H9 (cell line): ENCODE results near the gene OBP2B. TPM values are rescaled to one million over a fixed set of nuclear protein-coding genes. Genes with fewer than 3 reads are reported as not detected.

Source experiments
- DNase-seq: peaks from one replicate; pipeline ENCODE4 v3.0.0-alpha.2; 2017
- H2AFZ ChIP-seq: one replicate; pipeline ENCODE4 v1.6.1; 2013; ENCODE audit warnings: mild to moderate bottlenecking, low read length, control low read depth, moderate library complexity
- H2AK5ac ChIP-seq: 2 replicates; pipeline ENCODE4 v1.6.1; 2013; ENCODE audit warnings: low read length, control low read depth, mixed read lengths; ENCODE audit not compliant: insufficient read length
- H2BK120ac ChIP-seq: one replicate; pipeline ENCODE4 v1.6.1; 2013; ENCODE audit warnings: low read depth, mild to moderate bottlenecking, low read length, control low read depth, inconsistent platforms; ENCODE audit not compliant: poor library complexity, severe bottlenecking
- H2BK12ac ChIP-seq: 2 replicates; pipeline ENCODE4 v1.6.1; 2013; ENCODE audit warnings: low read length, control low read depth, mixed read lengths, low read depth; ENCODE audit not compliant: insufficient read length
- H2BK15ac ChIP-seq: 2 replicates; pipeline ENCODE4 v1.6.1; 2013; ENCODE audit warnings: low read depth, low read length, control low read depth
- H2BK20ac ChIP-seq: one replicate; pipeline ENCODE4 v1.6.1; 2013; ENCODE audit warnings: low read depth, mild to moderate bottlenecking, low read length, control low read depth, inconsistent platforms; ENCODE audit not compliant: poor library complexity, severe bottlenecking
- H2BK5ac ChIP-seq: 2 replicates; pipeline ENCODE4 v1.6.1; 2013; ENCODE audit warnings: low read length, control low read depth, mixed read lengths; ENCODE audit not compliant: insufficient read length
- H3K14ac ChIP-seq: 2 replicates; pipeline ENCODE4 v1.6.1; 2013; ENCODE audit warnings: low read length, control low read depth; ENCODE audit not compliant: insufficient read depth
- H3K18ac ChIP-seq: 2 replicates; pipeline ENCODE4 v1.6.1; 2013; ENCODE audit warnings: low read depth, mild to moderate bottlenecking, mixed read lengths, low read length, control low read depth; ENCODE audit not compliant: insufficient read length
- H3K23ac ChIP-seq: 2 replicates; pipeline ENCODE4 v1.6.1; 2013; ENCODE audit warnings: low read length, control low read depth, mixed read lengths, low read depth; ENCODE audit not compliant: insufficient read length
- H3K23me2 ChIP-seq: 2 replicates; pipeline ENCODE4 v1.6.1; 2013; ENCODE audit warnings: low read depth, mild to moderate bottlenecking, mixed read lengths, low read length, control low read depth; ENCODE audit not compliant: insufficient read length, poor library complexity, severe bottlenecking
- H3K27ac ChIP-seq: 2 replicates; pipeline ENCODE4 v1.5.1; 2013; ENCODE audit warnings: low read length, control low read depth, mixed read lengths, low read depth; ENCODE audit not compliant: insufficient read length
- H3K27me3 ChIP-seq: 2 replicates; pipeline ENCODE4 v1.6.1; 2013; ENCODE audit warnings: low read length, control low read depth, inconsistent platforms; ENCODE audit not compliant: insufficient read depth
- H3K4ac ChIP-seq: 2 replicates; pipeline ENCODE4 v1.6.1; 2013; ENCODE audit warnings: low read depth, mild to moderate bottlenecking, control low read depth, inconsistent platforms, low read length, moderate library complexity
- H3K4me1 ChIP-seq: 2 replicates; pipeline ENCODE4 v1.6.1; 2013; ENCODE audit warnings: low read length, control low read depth, inconsistent platforms; ENCODE audit not compliant: insufficient read depth
- H3K4me2 ChIP-seq: 2 replicates; pipeline ENCODE4 v1.6.1; 2013; ENCODE audit warnings: low read length, control low read depth, mixed read lengths; ENCODE audit not compliant: insufficient read length, insufficient read depth
- H3K56ac ChIP-seq: 2 replicates; pipeline ENCODE4 v1.6.1; 2013; ENCODE audit warnings: low read depth, mild to moderate bottlenecking, mixed read lengths, low read length, control low read depth; ENCODE audit not compliant: insufficient read length
- H3K79me1 ChIP-seq: 2 replicates; pipeline ENCODE4 v1.6.1; 2013; ENCODE audit warnings: low read depth, mild to moderate bottlenecking, moderate library complexity, low read length, control low read depth, inconsistent platforms; ENCODE audit not compliant: insufficient read depth, poor library complexity, severe bottlenecking
- H3K79me2 ChIP-seq: 2 replicates; pipeline ENCODE4 v1.6.1; 2013; ENCODE audit warnings: low read length, control low read depth, inconsistent platforms; ENCODE audit not compliant: insufficient read depth
- H3K9ac ChIP-seq: 2 replicates; pipeline ENCODE4 v1.6.1; 2013; ENCODE audit warnings: low read length, control low read depth, mixed read lengths; ENCODE audit not compliant: insufficient read length; ENCODE audit errors: extremely low read depth
- H3K9me3 ChIP-seq: one replicate; pipeline ENCODE4 v1.6.1; 2013; ENCODE audit warnings: low read depth, low read length, inconsistent platforms; ENCODE audit not compliant: control insufficient read depth
- H3T11ph ChIP-seq: one replicate; pipeline ENCODE4 v1.6.1; 2013; ENCODE audit warnings: mild to moderate bottlenecking, low read length, control low read depth, inconsistent platforms
- H4K20me1 ChIP-seq: one replicate; pipeline ENCODE4 v1.6.1; 2013; ENCODE audit not compliant: control insufficient read depth, insufficient read length, insufficient read depth
- H4K5ac ChIP-seq: 2 replicates; pipeline ENCODE4 v1.6.1; 2013; ENCODE audit warnings: low read depth, mild to moderate bottlenecking, mixed read lengths, low read length, control low read depth; ENCODE audit not compliant: insufficient read length
- H4K8ac ChIP-seq: replicated peaks from 2 replicates; pipeline ENCODE4 v1.6.1; 2013; ENCODE audit warnings: low read length, control low read depth, mixed read lengths, low read depth; ENCODE audit not compliant: insufficient read length
- H4K91ac ChIP-seq: 2 replicates; pipeline ENCODE4 v1.6.1; 2013; ENCODE audit warnings: low read depth, mild to moderate bottlenecking, moderate library complexity, mixed read lengths, low read length, control low read depth; ENCODE audit not compliant: insufficient read length
- H3K27ac Mint-ChIP-seq, 3 experiments: 2 replicates in 2 of 3; 3 replicates in 1 of 3; pipeline ENCODE4 v1.8.0; 2020 to 2021; ENCODE audit warnings: mixed read lengths in 3 of 3, mild to moderate bottlenecking in 1 of 3, moderate library complexity in 1 of 3
- H3K27me3 Mint-ChIP-seq: 2 replicates; pipeline ENCODE4 v1.8.0; 2021; ENCODE audit warnings: low read depth, mild to moderate bottlenecking, moderate library complexity, mixed read lengths
- H3K36me3 Mint-ChIP-seq, 3 experiments: 2 replicates in 2 of 3; 3 replicates in 1 of 3; pipeline ENCODE4 v1.8.0; 2020 to 2021; ENCODE audit warnings: low read depth in 3 of 3, mixed read lengths in 3 of 3; ENCODE audit not compliant: insufficient read depth in 1 of 3
- H3K4me1 Mint-ChIP-seq, 2 experiments: 2 replicates each; pipeline ENCODE4 v1.8.0; 2020; ENCODE audit warnings: mixed read lengths in 2 of 2
- H3K4me3 Mint-ChIP-seq, 2 experiments: 2 replicates in 1 of 2; 3 replicates in 1 of 2; pipeline ENCODE4 v1.8.0; 2020 to 2021; ENCODE audit warnings: mild to moderate bottlenecking in 2 of 2, mixed read lengths in 2 of 2, moderate library complexity in 1 of 2
- H3K9me3 Mint-ChIP-seq, 2 experiments: 2 replicates in 1 of 2; 3 replicates in 1 of 2; pipeline ENCODE4 v1.8.0; 2020; ENCODE audit warnings: mild to moderate bottlenecking in 2 of 2, mixed read lengths in 2 of 2, moderate library complexity in 1 of 2
- WGBS: extraction: QIAGEN DNeasy Blood & Tissue Kit; methylation state at CpG from one replicate; pipeline ENCODE4 v1.1.7; 2013; ENCODE audit warnings: missing lambda C conversion rate, low lambda C conversion rate, mixed read lengths; ENCODE audit not compliant: insufficient read length; ENCODE audit errors: extremely low coverage; 5-methylcytosine and 5-hydroxymethylcytosine counted together
- total RNA-seq: library from RNA; stranded (reverse); gene quantifications from 2 replicates; pipeline ENCODE4 v1.2.1, GENCODE V29; 2021
- TF ChIP-seq, protein P1 (sequence below): fragments of 200-600 bp; sonication (generic); conservative IDR thresholded peaks from 3 replicates; pipeline ENCODE4 v1.8.0; 2021; ENCODE audit warnings: antibody characterized with exemption, mild to moderate bottlenecking

Gene OBP2B
- total RNA-seq, 1 experiment from 2014 or later: not detected

DNA sequence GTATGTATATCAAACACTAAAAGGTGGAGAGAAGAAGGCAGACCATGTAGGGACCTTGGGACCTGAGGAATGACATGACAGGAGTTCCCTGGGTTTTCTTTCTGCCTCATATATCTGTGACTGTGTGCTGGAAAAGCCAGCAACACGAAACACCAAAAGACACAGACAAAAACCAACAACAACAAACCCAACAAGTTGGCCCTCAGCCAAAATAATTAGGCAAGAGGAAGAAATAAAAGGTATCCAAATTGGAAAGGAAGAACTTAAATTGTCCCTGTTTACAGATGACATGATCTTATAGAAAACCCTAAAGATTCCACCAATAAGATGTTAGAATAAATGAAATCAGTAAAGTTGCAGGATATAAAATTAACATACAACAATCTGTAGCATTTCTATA is 44.2 kb upstream of the OBP2B start:
- no peak overlapping the region for H2BK120ac ChIP-seq
- WGBS: no CpG with 5 or more reads among the region's 1 CpG
- no peak overlapping the region for H2BK15ac ChIP-seq
- DNase-seq: no peak
- H3K9me3 ChIP-seq: no peaks in the 10 kb centered on the region
- no peak overlapping the region for H3K14ac ChIP-seq
- no peaks in the 10 kb centered on the region; a peak in 1 of 7 replicates for H3K36me3 Mint-ChIP-seq
- no peaks in the 10 kb centered on the region for H3K27me3 ChIP-seq
- no peak overlapping the region for H3K27ac Mint-ChIP-seq
- no peaks in the 10 kb centered on the region for H3K4me1 ChIP-seq
- no peak overlapping the region for H4K8ac ChIP-seq
- no peak overlapping the region for H3K9ac ChIP-seq
- H2BK5ac ChIP-seq: no peak overlapping the region
- no peak overlapping the region for H3K56ac ChIP-seq
- H3K9me3 Mint-ChIP-seq: no peaks in the 10 kb centered on the region
- no peak overlapping the region for H3K18ac ChIP-seq
- peaks cover 36% of the 10 kb centered on the region for H3K27me3 Mint-ChIP-seq
- H2BK12ac ChIP-seq: no peak overlapping the region
- H3K23ac ChIP-seq: no peak overlapping the region
- peaks cover 11 to 19% of the 10 kb centered on the region in 2 experiments for H3K4me1 Mint-ChIP-seq
- no peak overlapping the region for H4K91ac ChIP-seq
- no peaks in the 10 kb centered on the region for H4K20me1 ChIP-seq
- no peak overlapping the region for H3K4me2 ChIP-seq
- H3K23me2 ChIP-seq: no peaks in the 10 kb centered on the region
- H3T11ph ChIP-seq: no peak overlapping the region
- no peak overlapping the region for H2AK5ac ChIP-seq
- TF ChIP-seq, protein P1, sequence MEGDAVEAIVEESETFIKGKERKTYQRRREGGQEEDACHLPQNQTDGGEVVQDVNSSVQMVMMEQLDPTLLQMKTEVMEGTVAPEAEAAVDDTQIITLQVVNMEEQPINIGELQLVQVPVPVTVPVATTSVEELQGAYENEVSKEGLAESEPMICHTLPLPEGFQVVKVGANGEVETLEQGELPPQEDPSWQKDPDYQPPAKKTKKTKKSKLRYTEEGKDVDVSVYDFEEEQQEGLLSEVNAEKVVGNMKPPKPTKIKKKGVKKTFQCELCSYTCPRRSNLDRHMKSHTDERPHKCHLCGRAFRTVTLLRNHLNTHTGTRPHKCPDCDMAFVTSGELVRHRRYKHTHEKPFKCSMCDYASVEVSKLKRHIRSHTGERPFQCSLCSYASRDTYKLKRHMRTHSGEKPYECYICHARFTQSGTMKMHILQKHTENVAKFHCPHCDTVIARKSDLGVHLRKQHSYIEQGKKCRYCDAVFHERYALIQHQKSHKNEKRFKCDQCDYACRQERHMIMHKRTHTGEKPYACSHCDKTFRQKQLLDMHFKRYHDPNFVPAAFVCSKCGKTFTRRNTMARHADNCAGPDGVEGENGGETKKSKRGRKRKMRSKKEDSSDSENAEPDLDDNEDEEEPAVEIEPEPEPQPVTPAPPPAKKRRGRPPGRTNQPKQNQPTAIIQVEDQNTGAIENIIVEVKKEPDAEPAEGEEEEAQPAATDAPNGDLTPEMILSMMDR: no peak
- H3K79me2 ChIP-seq: no peaks in the 10 kb centered on the region
- no peak overlapping the region for H4K5ac ChIP-seq
- H3K79me1 ChIP-seq: no peaks in the 10 kb centered on the region
- H3K4ac ChIP-seq: no peak overlapping the region
- H2BK20ac ChIP-seq: no peak overlapping the region
- no peak overlapping the region for H3K4me3 Mint-ChIP-seq
- H2AFZ ChIP-seq: no peak overlapping the region
- no peak overlapping the region for H3K27ac ChIP-seq
